WERI-Rb-1 (cell line): ENCODE measurements around the gene CYP39A1.
A peak's percentile ranks its signal among the peaks of the same experiment; 100 is the strongest.
"Not testable (repeated sequence)": the region's sequence is repeated elsewhere in the genome, so short reads cannot be mapped to it uniquely, and the experiment has no call there.

Experiments used
- DNase-seq: peaks from one replicate; pipeline ENCODE4 v3.0.0-alpha.2; 2020
- H3K27ac ChIP-seq: fragments of 250-450 bp; sonication (Bioruptor Pico); 2 replicates; pipeline ENCODE4 v1.5.1; 2020; ENCODE audit warnings: mild to moderate bottlenecking, moderate library complexity
- H3K27me3 ChIP-seq: fragments of 250-450 bp; sonication (Bioruptor Pico); 2 replicates; pipeline ENCODE4 v1.5.1; 2021; ENCODE audit warnings: mild to moderate bottlenecking, low read depth, moderate library complexity; ENCODE audit not compliant: insufficient read depth, severe bottlenecking
- H3K36me3 ChIP-seq: fragments of 250-450 bp; sonication (Bioruptor Pico); 2 replicates; pipeline ENCODE4 v1.5.1; 2020; ENCODE audit warnings: mild to moderate bottlenecking, moderate library complexity
- H3K4me3 ChIP-seq: 2 replicates; pipeline ENCODE4 v1.5.1; 2011; ENCODE audit warnings: low read depth, mild to moderate bottlenecking, control low read depth, low read length
- H3K9me3 ChIP-seq: fragments of 250-450 bp; sonication (Bioruptor Pico); 2 replicates; pipeline ENCODE4 v1.5.1; 2021; ENCODE audit warnings: mild to moderate bottlenecking, moderate library complexity; ENCODE audit not compliant: severe bottlenecking
- CTCF ChIP-seq: IDR thresholded peaks from 2 replicates; pipeline ENCODE4 v1.5.1; 2011; ENCODE audit warnings: low read depth, mild to moderate bottlenecking, control low read depth, inconsistent platforms, low read length

CYP39A1 gene

DNA sequence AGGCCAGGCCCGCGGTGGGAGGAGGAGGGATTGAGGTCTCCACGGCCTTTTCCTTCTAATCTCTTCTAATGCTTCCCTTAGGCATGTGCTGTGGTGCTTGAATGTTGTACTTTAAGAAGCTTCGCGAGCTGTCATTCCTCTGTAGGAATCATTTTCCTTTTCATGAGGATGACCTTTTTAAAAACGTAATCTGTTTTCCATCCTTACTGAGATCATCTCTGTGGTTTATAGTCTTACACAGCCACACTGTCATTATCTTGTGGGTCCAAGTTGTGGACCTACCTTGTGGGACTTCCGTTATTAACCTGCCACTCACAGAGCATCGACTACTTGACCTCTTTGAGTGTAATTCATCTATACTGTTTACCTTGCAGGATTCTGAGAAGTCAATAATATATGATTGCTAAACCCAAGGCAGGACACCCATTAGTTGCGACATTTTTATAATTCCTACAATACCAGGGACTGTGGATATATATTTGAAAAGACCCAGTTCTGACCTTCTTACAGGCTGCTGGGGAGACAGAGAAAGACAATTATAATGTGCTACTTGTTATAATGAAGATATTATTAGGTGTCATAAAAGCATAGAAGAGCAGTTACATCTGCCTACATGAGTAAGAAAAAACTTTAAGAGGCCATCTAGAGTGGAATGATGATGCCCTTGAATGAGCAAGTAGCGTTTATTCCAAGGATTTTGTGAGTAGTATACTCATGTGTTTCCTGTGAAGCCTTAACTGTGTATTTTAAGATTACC, 999 bp upstream of the CYP39A1 start:
- Histone ChIP-seq H3K36me3 (peaks cover 3% of the 10 kb centered on the region; the same call in 1 of the 2 replicates), H3K9me3 (no peaks in the 10 kb centered on the region), H3K27me3 (no peaks in the 10 kb centered on the region), H3K27ac (peak overlapping the region; percentile 62), H3K4me3 (peak overlapping the region; percentile 70)
- DNase-seq: peak; percentile 69
- no peak for TF ChIP-seq CTCF

GRCh38 chr6:46652232-46652602, 401 bp downstream of the CYP39A1 start:
- no peaks in the 10 kb centered on the region for H3K9me3 ChIP-seq
- H3K27ac ChIP-seq: peak overlapping the region; percentile 3; the same call in 1 of the 2 replicates
- H3K36me3 ChIP-seq: peaks cover 3% of the 10 kb centered on the region; the same call in 1 of the 2 replicates
- no peak for DNase-seq
- no peaks in the 10 kb centered on the region for H3K27me3 ChIP-seq
- H3K4me3 ChIP-seq: peak overlapping the region; percentile 70
- TF ChIP-seq CTCF: no peak

DNA sequence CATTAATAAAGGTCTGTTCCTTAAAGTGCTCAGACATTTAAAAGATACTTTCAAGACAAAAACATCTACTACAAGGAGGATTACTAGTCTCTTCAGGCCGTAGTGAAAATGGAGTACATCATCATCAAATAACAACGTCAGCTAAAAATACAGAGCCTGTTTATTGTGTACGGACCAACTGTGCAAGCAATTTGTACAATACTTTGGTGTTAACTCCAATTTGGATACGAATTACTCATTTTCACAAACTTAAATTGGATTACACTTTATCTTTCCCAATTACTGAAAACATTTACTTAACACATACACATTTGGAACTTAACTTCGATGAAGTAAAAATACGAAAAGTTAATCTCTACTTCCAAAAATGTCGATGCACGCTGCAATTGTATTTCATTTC, 802 bp downstream of the CYP39A1 start:
- DNase-seq: no peak
- no peaks in the 10 kb centered on the region for H3K27me3 ChIP-seq
- H3K36me3 ChIP-seq: peaks cover 3% of the 10 kb centered on the region; the same call in 1 of the 2 replicates
- TF ChIP-seq CTCF: no peak
- H3K4me3 ChIP-seq: peak overlapping the region; percentile 70
- no peak overlapping the region for H3K27ac ChIP-seq
- H3K9me3 ChIP-seq: no peaks in the 10 kb centered on the region

- H3K4me3 ChIP-seq: no peak overlapping the region
- no peaks in the 10 kb centered on the region for H3K9me3 ChIP-seq
- DNase-seq: no peak
- TF ChIP-seq CTCF: no peak
- H3K36me3 ChIP-seq: peaks cover 3% of the 10 kb centered on the region; the same call in 1 of the 2 replicates
- H3K27me3 ChIP-seq: no peaks in the 10 kb centered on the region
- H3K27ac ChIP-seq: no peak overlapping the region
Observed at GRCh38 chr6:46651006-46651405, 1.6 kb downstream of the CYP39A1 start.

- H3K4me3 ChIP-seq: no peak overlapping the region
- peaks cover 3% of the 10 kb centered on the region; the same call in 1 of the 2 replicates for H3K36me3 ChIP-seq
- no peaks in the 10 kb centered on the region for H3K27me3 ChIP-seq
- no peaks in the 10 kb centered on the region for H3K9me3 ChIP-seq
- no peak for TF ChIP-seq CTCF
- no peak overlapping the region for H3K27ac ChIP-seq
- no peak for DNase-seq
Observed at GRCh38 chr6:46648869-46649492, 3.6 kb downstream of the CYP39A1 start.

DNA sequence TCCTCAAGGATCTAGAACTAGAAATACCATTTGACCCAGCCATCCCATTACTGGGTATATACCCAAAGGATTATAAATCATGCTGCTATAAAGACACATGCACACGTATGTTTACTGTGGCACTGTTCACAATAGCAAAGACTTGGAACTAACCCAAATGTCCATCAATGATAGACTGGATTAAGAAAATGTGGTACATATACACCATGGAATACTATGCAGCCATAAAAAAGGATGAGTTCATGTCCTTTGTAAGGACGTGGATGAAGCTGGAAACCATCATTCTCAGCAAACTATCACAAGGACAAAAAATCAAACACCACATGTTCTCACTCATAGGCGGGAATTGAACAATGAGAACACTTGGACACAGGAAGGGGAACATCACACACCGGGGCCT, 4.5 kb downstream of the CYP39A1 start:
- H3K9me3 ChIP-seq, DNase-seq, H3K36me3 ChIP-seq, H3K27me3 ChIP-seq, H3K27ac ChIP-seq, H3K4me3 ChIP-seq: not testable (repeated sequence)
